CD4-positive, CD25-positive, alpha-beta regulatory T cell (primary cell): ENCODE measurements around the gene GIT2. TPM values are rescaled to one million over a fixed set of nuclear protein-coding genes. Genes with fewer than 3 reads are reported as not detected.
"Not testable (repeated sequence)": the region's sequence is repeated elsewhere in the genome, so short reads cannot be mapped to it uniquely, and the experiment has no call there.

Experiments used
- ATAC-seq, 2 donors: fragments of 150-1000 bp; cut with Tn5 transposase; one replicate each; pipeline ENCODE4 v1.10.0; 2021; ENCODE audit warnings: low read depth in 2 of 2, moderate number of reproducible peaks in 2 of 2, moderate library complexity in 1 of 2
- DNase-seq, 3 donors: peaks; one replicate each; pipeline versions ENCODE4 v3.0.0 to v3.0.0-alpha.2; 2012 to 2022; ENCODE audit warnings: mixed read lengths in 1 of 3
- H3K27ac ChIP-seq: one replicate; pipeline ENCODE4 v1.7.0; 2013; ENCODE audit warnings: mild to moderate bottlenecking, low read length; ENCODE audit not compliant: insufficient read depth, poor library complexity, severe bottlenecking
- H3K27me3 ChIP-seq: one replicate; pipeline ENCODE4 v1.7.0; 2013; ENCODE audit warnings: low read length; ENCODE audit not compliant: control insufficient read depth, insufficient read depth
- H3K36me3 ChIP-seq: one replicate; pipeline ENCODE4 v1.7.0; 2013; ENCODE audit warnings: mild to moderate bottlenecking, low read length, moderate library complexity; ENCODE audit not compliant: control insufficient read depth, insufficient read depth
- H3K4me1 ChIP-seq: 2 replicates; pipeline ENCODE4 v1.7.0; 2013; ENCODE audit warnings: mild to moderate bottlenecking, low read length; ENCODE audit not compliant: insufficient read depth, control insufficient read depth, poor library complexity, severe bottlenecking
- H3K4me3 ChIP-seq: one replicate; pipeline ENCODE4 v1.7.0; 2013; ENCODE audit warnings: low read depth, mild to moderate bottlenecking, low read length, moderate library complexity
- H3K9me3 ChIP-seq, 2 experiments: 1 replicate in 1 of 2; 2 replicates in 1 of 2; pipeline ENCODE4 v1.7.0; 2013; ENCODE audit warnings: low read length in 2 of 2, mild to moderate bottlenecking in 1 of 2, moderate library complexity in 1 of 2; ENCODE audit not compliant: control insufficient read depth in 2 of 2
- H3K27ac Mint-ChIP-seq, 3 donors: one replicate each; pipeline ENCODE4 v1.8.0; 2020 to 2022; ENCODE audit warnings: mild to moderate bottlenecking in 3 of 3, mixed read lengths in 3 of 3, moderate library complexity in 2 of 3
- H3K27me3 Mint-ChIP-seq: one replicate; pipeline ENCODE4 v1.8.0; 2022; ENCODE audit warnings: mild to moderate bottlenecking, mixed read lengths
- H3K36me3 Mint-ChIP-seq: one replicate; pipeline ENCODE4 v1.8.0; 2020; ENCODE audit warnings: mixed read lengths
- H3K4me1 Mint-ChIP-seq, 4 donors: one replicate each; pipeline ENCODE4 v1.8.0; 2020 to 2022; ENCODE audit warnings: mixed read lengths in 4 of 4, mild to moderate bottlenecking in 1 of 4
- H3K4me3 Mint-ChIP-seq, 4 donors: one replicate each; pipeline ENCODE4 v1.8.0; 2020 to 2022; ENCODE audit warnings: mild to moderate bottlenecking in 4 of 4, mixed read lengths in 4 of 4, moderate library complexity in 3 of 4
- H3K9me3 Mint-ChIP-seq, 7 donors: one replicate each; pipeline ENCODE4 v1.8.0; 2020 to 2022; ENCODE audit warnings: mixed read lengths in 7 of 7, mild to moderate bottlenecking in 3 of 7, moderate library complexity in 2 of 7
- polyA plus RNA-seq, 4 donors: library from polyadenylated mRNA; unstranded; fragments of 300-500 nt; fragmentation: Illumina TruSeq; gene quantifications; one replicate each; pipeline ENCODE4 v1.2.3, GENCODE V29; 2021
- total RNA-seq: library from RNA; stranded (reverse); gene quantifications from one replicate; pipeline ENCODE4 v1.2.3, GENCODE V29; 2022

GIT2 gene
- total and polyA plus RNA-seq, 5 donors from 2014 or later, result 79.0 to 95.3 (median 81.7) TPM

GRCh38 chr12:109988274-109988673 lies 7.9 kb downstream of the GIT2 start:
- no peak overlapping the region for H3K27ac Mint-ChIP-seq
- no peak overlapping the region for H3K27ac ChIP-seq
- ATAC-seq (no peak), DNase-seq (no peak)
- H3K27me3 ChIP-seq, result no peaks in the 10 kb centered on the region
- H3K9me3 Mint-ChIP-seq, result no peaks in the 10 kb centered on the region
- H3K4me3 ChIP-seq, result no peak overlapping the region
- peaks cover 42% of the 10 kb centered on the region for H3K36me3 Mint-ChIP-seq
- H3K4me1 Mint-ChIP-seq, result peaks cover 4 to 53% (median 30%) of the 10 kb centered on the region in 4 donors
- H3K27me3 Mint-ChIP-seq, result no peaks in the 10 kb centered on the region
- H3K36me3 ChIP-seq, result peaks cover 75% of the 10 kb centered on the region
- H3K9me3 ChIP-seq, result no peaks in the 10 kb centered on the region
- no peak overlapping the region for H3K4me3 Mint-ChIP-seq
- peaks cover 16% of the 10 kb centered on the region for H3K4me1 ChIP-seq

DNA sequence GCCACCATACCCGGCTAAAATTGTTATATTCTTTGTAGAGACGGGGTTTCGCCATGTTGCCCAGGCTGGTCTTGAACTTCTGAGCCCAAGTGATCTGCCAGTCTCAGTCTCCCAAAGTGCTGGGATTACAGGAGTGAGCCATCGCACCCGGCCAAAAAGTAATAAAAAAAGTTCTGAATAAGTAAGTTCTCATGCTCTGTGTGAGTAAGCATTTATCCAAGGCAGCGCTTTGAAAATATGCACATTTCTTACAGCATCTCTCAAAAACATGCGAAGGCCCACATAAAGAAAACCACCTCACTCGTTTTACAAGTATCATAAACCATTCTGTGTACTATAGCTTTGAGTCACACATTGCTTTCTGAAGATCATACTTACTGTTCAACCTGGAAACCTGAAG lies 8.6 kb downstream of the GIT2 start:
- peaks cover 4 to 46% (median 30%) of the 10 kb centered on the region in 4 donors for H3K4me1 Mint-ChIP-seq
- ATAC-seq, result no peak
- peaks cover 81% of the 10 kb centered on the region for H3K36me3 ChIP-seq

DNA sequence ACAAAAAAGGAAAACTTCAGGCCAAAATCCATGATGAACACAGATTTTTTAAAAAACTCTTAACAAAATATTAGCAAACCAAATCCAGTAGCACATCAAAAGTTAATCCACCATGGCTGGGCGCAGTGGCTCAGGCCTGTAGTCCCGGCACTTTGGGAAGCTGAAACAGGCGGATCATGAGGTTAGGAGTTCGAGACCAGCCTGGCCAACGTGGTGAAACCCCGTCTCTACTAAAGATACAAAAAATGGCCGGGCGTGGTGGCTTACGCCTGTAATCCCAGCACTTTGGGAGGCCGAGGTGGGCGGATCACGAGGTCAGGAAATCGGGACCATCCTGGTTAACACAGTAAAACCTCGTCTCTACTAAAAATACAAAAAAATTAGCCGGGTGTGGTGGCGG lies 9.9 kb downstream of the GIT2 start:
- H3K4me1 ChIP-seq, result peaks cover 17% of the 10 kb centered on the region
- H3K27ac ChIP-seq, H3K4me3 ChIP-seq, H3K27me3 Mint-ChIP-seq, H3K27me3 ChIP-seq, ATAC-seq, H3K9me3 Mint-ChIP-seq, H3K9me3 ChIP-seq, H3K4me3 Mint-ChIP-seq, DNase-seq: not testable (repeated sequence)
- peaks cover 85% of the 10 kb centered on the region for H3K36me3 ChIP-seq
- peak overlapping the region in 1 of 3 donors; percentile 80 for H3K27ac Mint-ChIP-seq
- peaks cover 50% of the 10 kb centered on the region for H3K36me3 Mint-ChIP-seq
- peaks cover 10 to 45% (median 35%) of the 10 kb centered on the region in 4 donors for H3K4me1 Mint-ChIP-seq

More for the DNA sequence above, 8.6 kb downstream of the GIT2 start:
- Histone ChIP-seq H3K4me1 (peaks cover 9% of the 10 kb centered on the region), H3K4me3 (no peak overlapping the region), H3K9me3 (no peaks in the 10 kb centered on the region), H3K27me3 (no peaks in the 10 kb centered on the region), H3K27ac (no peak overlapping the region)
- Mint-ChIP-seq H3K9me3 (no peaks in the 10 kb centered on the region), H3K27me3 (no peaks in the 10 kb centered on the region), H3K36me3 (peaks cover 45% of the 10 kb centered on the region), H3K4me3 (no peak overlapping the region), H3K27ac (peak overlapping the region in 1 of 3 donors; percentile 62)
- DNase-seq, result peak in 1 of 3 donors; percentile 26

- Histone ChIP-seq H3K27me3 (no peaks in the 10 kb centered on the region), H3K27ac (no peak overlapping the region), H3K36me3 (peaks cover 83% of the 10 kb centered on the region), H3K4me1 (peaks cover 15% of the 10 kb centered on the region), H3K4me3 (no peak overlapping the region), H3K9me3 (no peaks in the 10 kb centered on the region)
- no peaks in the 10 kb centered on the region for H3K27me3 Mint-ChIP-seq
- no peak overlapping the region for H3K27ac Mint-ChIP-seq
- H3K4me1 Mint-ChIP-seq, result peaks cover 17 to 35% (median 28%) of the 10 kb centered on the region in 4 donors
- ATAC-seq (no peak), DNase-seq (no peak)
- H3K9me3 Mint-ChIP-seq, result peaks cover 0 to 3% (median 0%) of the 10 kb centered on the region in 7 donors
- no peak overlapping the region for H3K4me3 Mint-ChIP-seq
- peaks cover 45% of the 10 kb centered on the region for H3K36me3 Mint-ChIP-seq
Measured at GRCh38 chr12:109983432-109984142, 12.6 kb downstream of the GIT2 start.

DNA sequence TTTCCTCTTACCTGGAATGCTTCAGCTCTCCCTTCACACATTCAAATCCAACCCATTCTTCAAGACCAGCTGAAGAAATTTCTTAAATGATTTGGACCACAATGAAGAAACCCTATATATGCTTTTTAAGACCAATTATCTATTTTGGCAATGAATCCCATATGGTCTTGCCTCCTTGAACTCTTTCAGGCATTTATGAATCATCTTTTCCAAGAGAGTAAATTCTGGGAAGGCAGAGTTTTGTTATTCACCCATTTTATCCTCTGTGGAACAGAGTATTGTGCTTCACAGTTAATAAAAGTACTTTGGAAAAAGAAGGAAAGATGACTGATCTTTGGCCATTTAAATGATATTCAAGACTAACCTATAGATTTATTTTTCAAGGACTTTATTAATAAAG lies 14.0 kb downstream of the GIT2 start:
- no peaks in the 10 kb centered on the region for H3K27me3 ChIP-seq
- Mint-ChIP-seq H3K9me3 (peaks cover 0 to 4% (median 0%) of the 10 kb centered on the region in 7 donors), H3K4me3 (peak overlapping the region in 1 of 4 donors; percentile 24), H3K27me3 (no peaks in the 10 kb centered on the region), H3K4me1 (peaks cover 17 to 33% (median 26%) of the 10 kb centered on the region in 4 donors), H3K27ac (peak overlapping the region in 2 of 3 donors; percentile 9 to 84), H3K36me3 (peaks cover 50% of the 10 kb centered on the region)
- peaks cover 83% of the 10 kb centered on the region for H3K36me3 ChIP-seq
- DNase-seq, result no peak
- ATAC-seq, result no peak
- no peaks in the 10 kb centered on the region for H3K9me3 ChIP-seq
- H3K27ac ChIP-seq, result no peak overlapping the region
- peaks cover 15% of the 10 kb centered on the region for H3K4me1 ChIP-seq
- H3K4me3 ChIP-seq, result no peak overlapping the region

DNA sequence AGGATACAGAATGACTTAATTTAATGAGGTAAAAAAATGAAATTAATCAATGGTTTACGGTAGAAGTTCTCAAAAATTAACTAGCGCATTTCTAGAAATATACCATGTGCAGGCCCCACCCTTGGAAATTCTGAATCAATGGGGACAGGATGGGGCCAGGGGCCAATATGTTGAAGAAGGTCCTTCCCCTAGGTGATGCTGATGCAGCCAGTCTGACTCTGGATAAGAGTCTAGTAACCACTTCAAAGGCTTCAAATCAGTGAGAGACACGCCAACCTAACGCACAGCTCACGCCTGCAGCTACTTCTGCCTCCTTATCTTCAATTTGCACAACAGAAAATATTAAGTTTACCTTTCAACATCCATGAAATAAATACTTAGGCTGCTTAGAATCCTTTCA lies 14.9 kb downstream of the GIT2 start:
- no peaks in the 10 kb centered on the region for H3K27me3 ChIP-seq
- H3K4me3 ChIP-seq, result no peak overlapping the region
- ATAC-seq, result peak; percentile 77 to 86
- no peak overlapping the region for H3K27ac ChIP-seq
- peaks cover 0 to 4% (median 0%) of the 10 kb centered on the region in 7 donors for H3K9me3 Mint-ChIP-seq
- peak in 2 of 3 donors; percentile 14 to 75 for DNase-seq
- no peaks in the 10 kb centered on the region for H3K9me3 ChIP-seq
- H3K4me1 Mint-ChIP-seq, result peaks cover 17 to 33% (median 26%) of the 10 kb centered on the region in 4 donors
- peaks cover 90% of the 10 kb centered on the region for H3K36me3 ChIP-seq
- H3K27ac Mint-ChIP-seq, result peak overlapping the region; percentile 1 to 80 (median 9)
- H3K4me3 Mint-ChIP-seq, result peak overlapping the region in 1 of 4 donors; percentile 3
- H3K27me3 Mint-ChIP-seq, result no peaks in the 10 kb centered on the region
- peaks cover 15% of the 10 kb centered on the region for H3K4me1 ChIP-seq
- H3K36me3 Mint-ChIP-seq, result peaks cover 54% of the 10 kb centered on the region

- no peak overlapping the region for H3K4me3 Mint-ChIP-seq
- no peak overlapping the region for H3K4me3 ChIP-seq
- H3K4me1 ChIP-seq, result peaks cover 10% of the 10 kb centered on the region
- peaks cover 15 to 27% (median 23%) of the 10 kb centered on the region in 4 donors for H3K4me1 Mint-ChIP-seq
- H3K27ac Mint-ChIP-seq, result peak overlapping the region in 1 of 3 donors; percentile 12
- ATAC-seq (no peak), DNase-seq (no peak)
- peaks cover 55% of the 10 kb centered on the region for H3K36me3 ChIP-seq
- H3K27me3 Mint-ChIP-seq, result no peaks in the 10 kb centered on the region
- H3K27ac ChIP-seq, result peak overlapping the region; percentile 60
- no peaks in the 10 kb centered on the region for H3K27me3 ChIP-seq
- H3K9me3 ChIP-seq, result no peaks in the 10 kb centered on the region
- H3K9me3 Mint-ChIP-seq, result peaks cover 0 to 1% (median 0%) of the 10 kb centered on the region in 7 donors
- peaks cover 33% of the 10 kb centered on the region for H3K36me3 Mint-ChIP-seq
Measured at GRCh38 chr12:109972821-109973220, 23.3 kb downstream of the GIT2 start.

- Histone ChIP-seq H3K9me3 (no peaks in the 10 kb centered on the region), H3K4me3 (no peak overlapping the region), H3K36me3 (peaks cover 52% of the 10 kb centered on the region), H3K4me1 (peaks cover 14% of the 10 kb centered on the region), H3K27ac (peak overlapping the region; percentile 23), H3K27me3 (no peaks in the 10 kb centered on the region)
- H3K27ac Mint-ChIP-seq, result no peak overlapping the region
- no peaks in the 10 kb centered on the region for H3K9me3 Mint-ChIP-seq
- no peak for DNase-seq
- peaks cover 27% of the 10 kb centered on the region for H3K36me3 Mint-ChIP-seq
- no peak overlapping the region for H3K4me3 Mint-ChIP-seq
- no peaks in the 10 kb centered on the region for H3K27me3 Mint-ChIP-seq
- no peak for ATAC-seq
- peaks cover 17 to 33% (median 22%) of the 10 kb centered on the region in 4 donors for H3K4me1 Mint-ChIP-seq
Measured at GRCh38 chr12:109968801-109969200, 27.4 kb downstream of the GIT2 start.
